Measurements from ENCODE around the gene VSTM2B.

VSTM2B gene

DNA sequence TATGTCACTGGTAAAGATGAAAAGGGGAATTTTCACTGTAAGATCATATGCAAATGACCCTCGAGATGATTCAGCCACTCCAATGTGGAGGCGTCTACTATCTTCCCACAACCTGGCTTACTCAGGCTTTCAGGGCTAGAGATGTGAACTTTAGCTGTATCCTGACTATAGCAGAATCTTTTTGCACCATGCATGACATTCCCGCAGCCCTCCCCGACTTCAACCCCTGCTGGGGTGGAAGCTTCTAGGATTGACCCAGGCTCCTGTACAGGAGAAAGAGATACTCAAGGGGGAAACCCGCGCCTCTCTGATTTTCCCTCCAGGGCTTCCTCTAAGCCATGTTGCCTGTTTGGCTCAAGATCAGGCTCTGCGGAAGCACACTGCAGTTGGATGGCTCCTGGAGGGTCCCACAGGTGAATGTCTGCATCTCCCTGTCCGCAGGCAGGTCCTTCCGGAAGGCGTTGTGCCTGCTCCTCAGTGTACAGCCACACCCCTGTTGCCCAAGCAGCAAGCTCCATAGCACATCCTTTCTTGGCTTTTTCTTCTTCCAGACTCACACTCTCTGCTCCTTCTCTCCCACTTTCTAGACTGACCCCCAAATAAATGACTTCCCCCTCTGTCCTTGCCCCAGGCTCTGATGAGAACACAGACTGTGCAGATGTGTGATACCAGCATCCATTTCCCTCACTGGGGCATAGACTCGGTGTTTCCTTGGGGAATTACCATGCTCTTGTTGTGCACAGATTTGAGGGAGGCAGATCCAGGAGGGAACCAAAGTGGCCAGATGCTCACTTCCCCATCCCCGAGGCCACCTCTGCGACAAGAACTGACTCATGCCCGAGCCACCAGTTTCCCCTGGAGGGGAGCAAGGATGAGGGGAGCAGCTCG lies 51.2 kb downstream of the VSTM2B start:
- DNase-seq: no peak

DNA sequence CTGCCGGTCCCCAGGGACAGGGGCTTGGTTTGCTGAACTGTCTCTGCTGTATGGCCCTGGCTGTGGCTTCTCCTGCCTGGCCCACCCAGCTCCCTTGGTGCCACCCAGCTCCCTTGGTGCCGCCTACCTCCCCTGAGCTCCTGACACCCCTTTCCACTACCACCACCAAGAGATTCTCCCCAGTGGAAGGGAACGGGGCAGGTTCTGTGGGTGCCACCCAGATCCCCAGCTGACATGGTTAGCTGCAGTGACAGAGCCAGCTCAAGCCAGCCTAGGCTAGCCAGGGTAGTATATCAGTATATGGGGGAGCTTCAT lies 51.8 kb downstream of the VSTM2B start:
- no peak overlapping the region for H3K4me2 ChIP-seq (ENCODE audit: low read depth, low read length)

More for the DNA sequence above, 51.2 kb downstream of the VSTM2B start:
- Histone ChIP-seq H3K4me3 (ENCODE audit: low read length) (no peak overlapping the region), H3K4me1 (ENCODE audit: low read length) (no peaks in the 10 kb centered on the region), H2AFZ (ENCODE audit: low read length) (no peak overlapping the region), H3K79me2 (ENCODE audit: low read length) (no peaks in the 10 kb centered on the region), H3K27me3 (replicated peaks; ENCODE audit: insufficient read depth, low read length) (peaks cover 73% of the 10 kb centered on the region), H3K36me3 (replicated peaks; ENCODE audit: insufficient read depth, low read length) (no peaks in the 10 kb centered on the region), H3K9me2 (replicated peaks; ENCODE audit: insufficient read depth, low read length) (no peaks in the 10 kb centered on the region), H3K9me3 (replicated peaks; ENCODE audit: insufficient read depth, low read length) (no peaks in the 10 kb centered on the region), H3K27ac (ENCODE audit: low read length) (no peak overlapping the region), H3F3A (ENCODE audit: insufficient read depth, low read length) (no peaks in the 10 kb centered on the region), H4K20me1 (ENCODE audit: insufficient read depth, low read length) (no peaks in the 10 kb centered on the region), H3K4me2 (ENCODE audit: low read depth, low read length) (peak overlapping the region; percentile 8; the same call in 1 of the 2 replicates), H3K9ac (ENCODE audit: low read length) (no peak overlapping the region)
- TF ChIP-seq, protein P1, sequence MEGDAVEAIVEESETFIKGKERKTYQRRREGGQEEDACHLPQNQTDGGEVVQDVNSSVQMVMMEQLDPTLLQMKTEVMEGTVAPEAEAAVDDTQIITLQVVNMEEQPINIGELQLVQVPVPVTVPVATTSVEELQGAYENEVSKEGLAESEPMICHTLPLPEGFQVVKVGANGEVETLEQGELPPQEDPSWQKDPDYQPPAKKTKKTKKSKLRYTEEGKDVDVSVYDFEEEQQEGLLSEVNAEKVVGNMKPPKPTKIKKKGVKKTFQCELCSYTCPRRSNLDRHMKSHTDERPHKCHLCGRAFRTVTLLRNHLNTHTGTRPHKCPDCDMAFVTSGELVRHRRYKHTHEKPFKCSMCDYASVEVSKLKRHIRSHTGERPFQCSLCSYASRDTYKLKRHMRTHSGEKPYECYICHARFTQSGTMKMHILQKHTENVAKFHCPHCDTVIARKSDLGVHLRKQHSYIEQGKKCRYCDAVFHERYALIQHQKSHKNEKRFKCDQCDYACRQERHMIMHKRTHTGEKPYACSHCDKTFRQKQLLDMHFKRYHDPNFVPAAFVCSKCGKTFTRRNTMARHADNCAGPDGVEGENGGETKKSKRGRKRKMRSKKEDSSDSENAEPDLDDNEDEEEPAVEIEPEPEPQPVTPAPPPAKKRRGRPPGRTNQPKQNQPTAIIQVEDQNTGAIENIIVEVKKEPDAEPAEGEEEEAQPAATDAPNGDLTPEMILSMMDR (IDR thresholded peaks at IDR 0.05; ENCODE audit: low read length): no peak
- TF ChIP-seq EZH2 (optimal IDR thresholded peaks at IDR 0.05; ENCODE audit: low read depth, low read length): no peak
- no peak for TF ChIP-seq EZH2phosphoT487 (IDR thresholded peaks at IDR 0.05; ENCODE audit: low read length)

DNA sequence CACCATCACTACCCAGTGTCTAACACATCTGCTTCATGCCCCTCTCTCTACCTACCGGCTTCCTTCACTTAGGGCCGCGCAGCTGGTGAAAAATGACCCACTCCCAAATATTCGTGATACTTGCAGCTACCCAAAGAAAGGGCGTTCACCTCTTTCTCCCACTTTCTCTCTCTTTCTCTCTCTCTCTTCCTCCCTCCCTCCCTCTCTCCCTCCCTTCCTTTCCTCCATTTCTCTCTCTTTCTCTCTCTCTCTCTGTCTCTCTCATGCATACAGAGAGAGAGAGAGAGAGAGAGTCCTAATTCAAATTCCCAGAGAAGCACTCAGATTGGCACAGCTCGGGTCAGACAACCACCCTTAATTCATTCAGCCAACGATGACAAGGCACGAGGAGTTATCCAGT lies 52.6 kb downstream of the VSTM2B start:
- Histone ChIP-seq H3K9me3 (replicated peaks; ENCODE audit: insufficient read depth, low read length) (no peaks in the 10 kb centered on the region), H4K20me1 (ENCODE audit: insufficient read depth, low read length) (no peaks in the 10 kb centered on the region), H3K36me3 (replicated peaks; ENCODE audit: insufficient read depth, low read length) (no peaks in the 10 kb centered on the region), H3K4me1 (ENCODE audit: low read length) (no peaks in the 10 kb centered on the region), H3K9ac (ENCODE audit: low read length) (no peak overlapping the region), H3K79me2 (ENCODE audit: low read length) (no peaks in the 10 kb centered on the region), H3K27me3 (replicated peaks; ENCODE audit: insufficient read depth, low read length) (peaks cover 67% of the 10 kb centered on the region), H3K9me2 (replicated peaks; ENCODE audit: insufficient read depth, low read length) (no peaks in the 10 kb centered on the region), H2AFZ (ENCODE audit: low read length) (no peak overlapping the region), H3K27ac (ENCODE audit: low read length) (no peak overlapping the region), H3K4me2 (ENCODE audit: low read depth, low read length) (no peak overlapping the region), H3F3A (ENCODE audit: insufficient read depth, low read length) (no peaks in the 10 kb centered on the region), H3K4me3 (ENCODE audit: low read length) (no peak overlapping the region)
- DNase-seq: no peak
- TF ChIP-seq EZH2 (optimal IDR thresholded peaks at IDR 0.05; ENCODE audit: low read depth, low read length): no peak
- TF ChIP-seq, protein P1 (IDR thresholded peaks at IDR 0.05; ENCODE audit: low read length): no peak
- no peak for TF ChIP-seq EZH2phosphoT487 (IDR thresholded peaks at IDR 0.05; ENCODE audit: low read length)

More for the DNA sequence above, 51.8 kb downstream of the VSTM2B start:
- Histone ChIP-seq H3K4me3 (ENCODE audit: low read length) (no peak overlapping the region), H3K4me1 (ENCODE audit: low read length) (no peaks in the 10 kb centered on the region), H3K9me2 (replicated peaks; ENCODE audit: insufficient read depth, low read length) (no peaks in the 10 kb centered on the region), H3K9me3 (replicated peaks; ENCODE audit: insufficient read depth, low read length) (no peaks in the 10 kb centered on the region), H2AFZ (ENCODE audit: low read length) (no peak overlapping the region), H3K9ac (ENCODE audit: low read length) (no peak overlapping the region), H4K20me1 (ENCODE audit: insufficient read depth, low read length) (no peaks in the 10 kb centered on the region), H3K27ac (ENCODE audit: low read length) (no peak overlapping the region), H3K27me3 (replicated peaks; ENCODE audit: insufficient read depth, low read length) (peaks cover 69% of the 10 kb centered on the region), H3F3A (ENCODE audit: insufficient read depth, low read length) (no peaks in the 10 kb centered on the region), H3K36me3 (replicated peaks; ENCODE audit: insufficient read depth, low read length) (no peaks in the 10 kb centered on the region), H3K79me2 (ENCODE audit: low read length) (no peaks in the 10 kb centered on the region)
- TF ChIP-seq EZH2phosphoT487 (IDR thresholded peaks at IDR 0.05; ENCODE audit: low read length): no peak
- no peak for TF ChIP-seq EZH2 (optimal IDR thresholded peaks at IDR 0.05; ENCODE audit: low read depth, low read length)
- TF ChIP-seq, protein P1 (IDR thresholded peaks at IDR 0.05; ENCODE audit: low read length): no peak
- no peak for DNase-seq
